ENCODE measurements around the gene NRXN3. TPM values are rescaled to one million over a fixed set of nuclear protein-coding genes. Genes with fewer than 3 reads are reported as not detected.

Gene NRXN3
- total RNA-seq, 2 donors from 2014 or later, result 1.3 to 2.3 TPM

DNA sequence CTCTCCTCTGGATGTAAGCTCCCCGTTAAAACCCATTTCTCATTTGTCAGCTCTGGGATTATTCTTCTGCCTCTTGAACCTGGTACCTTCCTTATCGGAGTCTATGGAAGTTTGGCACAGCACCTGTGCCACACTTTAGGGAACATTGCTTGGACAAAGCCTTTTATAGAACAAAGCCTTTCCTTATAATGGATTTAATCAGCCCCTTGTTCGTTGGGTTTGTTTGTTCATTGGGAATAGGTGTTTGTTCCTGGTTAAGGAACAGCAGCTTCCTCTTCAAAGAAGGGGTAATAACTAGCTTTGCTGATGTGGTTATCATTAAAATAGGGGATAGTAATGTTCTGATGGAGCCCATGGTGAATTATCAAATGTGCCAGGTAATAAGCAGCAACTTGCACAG is 70.4 kb downstream of the NRXN3 start:
- TF ChIP-seq POLR2A (IDR thresholded peaks at IDR 0.05), result no peak
- TF ChIP-seq, protein P1, sequence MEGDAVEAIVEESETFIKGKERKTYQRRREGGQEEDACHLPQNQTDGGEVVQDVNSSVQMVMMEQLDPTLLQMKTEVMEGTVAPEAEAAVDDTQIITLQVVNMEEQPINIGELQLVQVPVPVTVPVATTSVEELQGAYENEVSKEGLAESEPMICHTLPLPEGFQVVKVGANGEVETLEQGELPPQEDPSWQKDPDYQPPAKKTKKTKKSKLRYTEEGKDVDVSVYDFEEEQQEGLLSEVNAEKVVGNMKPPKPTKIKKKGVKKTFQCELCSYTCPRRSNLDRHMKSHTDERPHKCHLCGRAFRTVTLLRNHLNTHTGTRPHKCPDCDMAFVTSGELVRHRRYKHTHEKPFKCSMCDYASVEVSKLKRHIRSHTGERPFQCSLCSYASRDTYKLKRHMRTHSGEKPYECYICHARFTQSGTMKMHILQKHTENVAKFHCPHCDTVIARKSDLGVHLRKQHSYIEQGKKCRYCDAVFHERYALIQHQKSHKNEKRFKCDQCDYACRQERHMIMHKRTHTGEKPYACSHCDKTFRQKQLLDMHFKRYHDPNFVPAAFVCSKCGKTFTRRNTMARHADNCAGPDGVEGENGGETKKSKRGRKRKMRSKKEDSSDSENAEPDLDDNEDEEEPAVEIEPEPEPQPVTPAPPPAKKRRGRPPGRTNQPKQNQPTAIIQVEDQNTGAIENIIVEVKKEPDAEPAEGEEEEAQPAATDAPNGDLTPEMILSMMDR (IDR thresholded peaks at IDR 0.05), result no peak
- Histone ChIP-seq H3K4me1 (no peaks in the 10 kb centered on the region), H3K36me3 (replicated peaks in 1 of 2; ENCODE audit: insufficient read depth in 1 of 2, low read depth in 2 of 2) (no peaks in the 10 kb centered on the region), H3K27me3 (no peaks in the 10 kb centered on the region), H3K9me3 (no peaks in the 10 kb centered on the region), H3K27ac (no peak overlapping the region), H3K4me3 (no peak overlapping the region)
- intact Hi-C loops (cut with DNase I), result no loop called here
- 15 to 35% methylated on average over 3 of the region's 3 CpGs for WGBS, 2 donors
- DNase-seq (no peak), ATAC-seq (no peak)

DNA sequence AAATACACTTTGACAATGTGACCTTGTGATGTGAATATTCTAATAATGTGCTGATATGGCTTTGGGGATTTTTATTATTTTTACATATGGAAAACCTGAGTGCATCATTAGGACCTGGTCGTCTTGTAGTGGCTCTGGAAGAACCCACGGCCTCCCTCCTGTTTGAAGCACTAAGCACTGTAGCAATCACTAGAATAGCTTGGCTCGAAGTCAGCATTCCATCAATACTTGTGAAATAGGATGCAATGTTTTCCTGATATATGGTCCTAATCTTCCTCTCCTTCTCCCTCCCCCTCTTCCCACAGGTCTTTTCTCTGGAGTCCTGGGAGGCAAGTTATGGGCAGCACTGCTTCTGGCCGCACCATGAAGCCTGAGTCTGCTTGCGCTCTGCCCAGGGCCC is 71.9 kb downstream of the NRXN3 start:
- H3K9me3 ChIP-seq, result no peaks in the 10 kb centered on the region
- H3K27me3 ChIP-seq, result no peaks in the 10 kb centered on the region
- intact Hi-C loops (cut with DNase I), result no loop called here
- ATAC-seq, result no peak
- no peak overlapping the region for H3K4me3 ChIP-seq
- WGBS, 2 donors, result 53 to 56% methylated on average over 5 of the region's 5 CpGs
- no peaks in the 10 kb centered on the region for H3K36me3 ChIP-seq (replicated peaks in 1 of 2; ENCODE audit: insufficient read depth in 1 of 2, low read depth in 2 of 2)
- H3K27ac ChIP-seq, result no peak overlapping the region
- DNase-seq, result no peak
- H3K4me1 ChIP-seq, result no peaks in the 10 kb centered on the region
- TF ChIP-seq, protein P1 (IDR thresholded peaks at IDR 0.05), result no peak
- TF ChIP-seq POLR2A (IDR thresholded peaks at IDR 0.05), result no peak

DNA sequence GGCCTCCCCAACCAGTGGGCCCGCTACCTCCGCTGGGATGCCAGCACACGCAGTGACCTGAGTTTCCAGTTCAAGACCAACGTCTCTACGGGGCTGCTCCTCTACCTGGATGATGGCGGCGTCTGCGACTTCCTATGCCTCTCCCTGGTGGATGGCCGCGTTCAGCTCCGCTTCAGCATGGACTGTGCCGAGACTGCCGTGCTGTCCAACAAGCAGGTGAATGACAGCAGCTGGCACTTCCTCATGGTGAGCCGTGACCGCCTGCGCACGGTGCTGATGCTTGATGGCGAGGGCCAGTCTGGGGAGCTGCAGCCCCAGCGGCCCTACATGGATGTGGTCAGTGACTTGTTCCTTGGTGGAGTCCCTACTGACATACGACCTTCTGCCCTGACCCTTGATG is 73.0 kb downstream of the NRXN3 start:
- Histone ChIP-seq H3K9me3 (no peaks in the 10 kb centered on the region), H3K27ac (no peak overlapping the region), H3K36me3 (replicated peaks in 1 of 2; ENCODE audit: insufficient read depth in 1 of 2, low read depth in 2 of 2) (no peaks in the 10 kb centered on the region), H3K27me3 (no peaks in the 10 kb centered on the region), H3K4me1 (no peaks in the 10 kb centered on the region), H3K4me3 (no peak overlapping the region)
- WGBS, 2 donors, result 82 to 83% methylated on average over 7 to 20 of the region's 20 CpGs
- ATAC-seq (no peak), DNase-seq (no peak)
- intact Hi-C loops (cut with DNase I), result no loop called here
- no peak for TF ChIP-seq POLR2A (IDR thresholded peaks at IDR 0.05)
- TF ChIP-seq, protein P1 (IDR thresholded peaks at IDR 0.05), result no peak

DNA sequence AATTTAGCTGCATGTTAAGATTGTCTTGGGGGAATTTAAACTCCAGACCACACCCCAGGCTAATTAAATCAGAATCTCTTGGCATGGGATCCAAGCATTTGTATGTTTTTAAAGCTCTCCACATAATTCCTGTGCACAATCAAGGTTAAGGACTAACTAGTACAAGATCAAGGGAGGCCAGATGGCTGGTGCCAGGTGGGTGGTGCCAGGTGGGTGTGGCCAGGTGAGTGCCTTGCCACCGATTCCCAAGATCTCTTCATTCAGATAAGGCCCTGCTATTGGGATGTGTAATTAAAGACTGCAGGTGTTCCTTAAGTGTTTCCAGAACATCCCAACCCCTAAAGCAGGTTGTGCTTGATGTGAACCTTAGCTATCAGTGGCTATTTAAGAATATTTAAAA is 75.1 kb downstream of the NRXN3 start:
- intact Hi-C loops (cut with DNase I), result no loop called here
- Histone ChIP-seq H3K4me1 (no peaks in the 10 kb centered on the region), H3K4me3 (no peak overlapping the region), H3K27ac (no peak overlapping the region), H3K36me3 (replicated peaks in 1 of 2; ENCODE audit: insufficient read depth in 1 of 2, low read depth in 2 of 2) (no peaks in the 10 kb centered on the region), H3K9me3 (no peaks in the 10 kb centered on the region), H3K27me3 (no peaks in the 10 kb centered on the region)
- ATAC-seq, result no peak
- DNase-seq, result no peak
- TF ChIP-seq, protein P1 (IDR thresholded peaks at IDR 0.05), result no peak
- TF ChIP-seq POLR2A (IDR thresholded peaks at IDR 0.05), result no peak
- WGBS, 2 donors, result 11 to 14% methylated on average over 1 of the region's 1 CpG

DNA sequence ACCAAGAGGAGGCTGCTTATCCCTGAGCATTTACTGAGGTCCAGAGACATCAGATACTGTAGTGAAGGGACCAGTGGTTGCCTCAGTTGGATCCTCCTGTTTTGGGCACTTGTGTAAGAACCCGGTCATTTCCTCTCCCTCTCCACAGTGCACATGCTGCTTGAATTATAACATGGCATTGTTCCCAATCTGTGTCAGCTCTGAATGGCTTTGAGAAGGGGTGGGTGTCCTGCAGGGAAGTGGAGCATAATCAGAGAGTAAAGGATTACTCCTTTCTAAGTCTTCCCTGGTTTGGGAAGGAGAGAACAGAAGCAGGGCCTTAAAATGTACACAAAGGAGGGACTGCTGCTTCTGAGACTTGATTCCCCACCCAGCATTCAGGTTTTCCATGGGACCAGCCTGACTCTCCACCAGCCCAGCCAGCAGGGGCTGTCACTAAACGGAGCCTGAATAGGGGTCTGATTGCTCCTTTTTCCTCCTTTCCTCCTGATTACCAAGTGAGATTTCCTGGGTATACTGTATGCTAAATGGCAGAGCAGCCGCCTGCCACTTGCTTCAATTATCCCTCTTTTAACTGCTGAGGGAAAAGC is 78.4 kb downstream of the NRXN3 start:
- Histone ChIP-seq H3K27me3 (no peaks in the 10 kb centered on the region), H3K4me1 (no peaks in the 10 kb centered on the region), H3K4me3 (no peak overlapping the region), H3K9me3 (no peaks in the 10 kb centered on the region), H3K27ac (no peak overlapping the region), H3K36me3 (replicated peaks in 1 of 2; ENCODE audit: insufficient read depth in 1 of 2, low read depth in 2 of 2) (no peaks in the 10 kb centered on the region)
- TF ChIP-seq, protein P1 (IDR thresholded peaks at IDR 0.05), result no peak
- TF ChIP-seq POLR2A (IDR thresholded peaks at IDR 0.05), result no peak
- ATAC-seq (no peak), DNase-seq (no peak)
- 56 to 57% methylated on average over 3 of the region's 3 CpGs for WGBS, 2 donors
- intact Hi-C loops (cut with DNase I), result no loop called here

All from body of pancreas (tissue), 4 donors.